DOHH2 (cell line): ENCODE measurements around the gene ZNF841.

Source experiments
- CTCF ChIP-seq: fragments of 200-600 bp; sonication (generic); IDR thresholded peaks from one replicate; pipeline ENCODE4 v1.5.1; 2014; ENCODE audit warnings: antibody characterized with exemption, mild to moderate bottlenecking, low read depth, low read length; ENCODE audit not compliant: poor library complexity, severe bottlenecking
- EZH2phosphoT487 ChIP-seq: fragments of 200-600 bp; sonication (generic); IDR thresholded peaks from 2 replicates; pipeline ENCODE4 v1.6.1; 2017; ENCODE audit warnings: borderline replicate concordance, mild to moderate bottlenecking, antibody characterized with exemption, low read length, moderate library complexity, mixed read lengths

GRCh38 chr19:52020506-52020905, 75.1 kb downstream of the ZNF841 start:
- TF ChIP-seq CTCF, result no peak
- no peak for TF ChIP-seq EZH2phosphoT487
